Common myeloid progenitor, CD34-positive (primary cell): ENCODE results near the gene SRP19.

ENCODE experiments used
- CTCF ChIA-PET: fragments of 350-600 bp; sonication (Branson Sonifier 250); formaldehyde crosslinking; loops from one replicate; lab custom pipeline; 2021; ENCODE audit warnings: antibody characterized with exemption; lab: Charles Lee
- POLR2A ChIA-PET: fragments of 350-600 bp; sonication (Branson Sonifier 250); formaldehyde crosslinking; loops from one replicate; lab custom pipeline; 2021; ENCODE audit warnings: antibody characterized with exemption; lab: Charles Lee
- DNase-seq, 3 donors: peaks; one replicate each; pipeline versions ENCODE4 v3.0.0 to v3.0.0-alpha.2; 2013
- H3K27ac ChIP-seq, 2 experiments: 1 replicate in 1 of 2; 2 replicates in 1 of 2; pipeline ENCODE4 v1.7.0; 2013; ENCODE audit warnings: inconsistent platforms in 2 of 2, low read length in 2 of 2, mild to moderate bottlenecking in 2 of 2, low read depth in 1 of 2, moderate library complexity in 1 of 2; ENCODE audit not compliant: severe bottlenecking in 2 of 2, insufficient read depth in 1 of 2, poor library complexity in 1 of 2
- H3K27me3 ChIP-seq, 5 experiments: replicated peaks in 2 of 5; 1 replicate in 3 of 5; 2 replicates in 2 of 5; pipeline versions ENCODE4 v1.6.1 to v1.7.0; 2013; ENCODE audit warnings: low read length in 4 of 5, mild to moderate bottlenecking in 2 of 5, moderate library complexity in 2 of 5, inconsistent platforms in 1 of 5; ENCODE audit not compliant: insufficient read depth in 5 of 5, control insufficient read depth in 4 of 5
- H3K36me3 ChIP-seq, 4 experiments: 1 replicate in 2 of 4; 2 replicates in 2 of 4; pipeline versions ENCODE4 v1.6.1 to v1.7.0; 2013; ENCODE audit warnings: low read length in 3 of 4, control low read depth in 1 of 4, mild to moderate bottlenecking in 1 of 4; ENCODE audit not compliant: control insufficient read depth in 4 of 4, insufficient read depth in 4 of 4
- H3K4me1 ChIP-seq, 4 experiments: 1 replicate in 3 of 4; 2 replicates in 1 of 4; pipeline versions ENCODE4 v1.6.1 to v1.7.1; 2013; ENCODE audit warnings: low read length in 3 of 4, mild to moderate bottlenecking in 3 of 4, control low read depth in 1 of 4, inconsistent platforms in 1 of 4, moderate library complexity in 1 of 4; ENCODE audit not compliant: control insufficient read depth in 4 of 4, insufficient read depth in 4 of 4; ENCODE audit errors: control extremely low read depth in 1 of 4
- H3K4me3 ChIP-seq, 7 experiments: 1 replicate in 4 of 7; 2 replicates in 3 of 7; pipeline versions ENCODE4 v1.5.1 to v1.7.0; 2013; ENCODE audit warnings: mild to moderate bottlenecking in 7 of 7, low read length in 6 of 7, moderate library complexity in 6 of 7, inconsistent platforms in 2 of 7, low read depth in 2 of 7, control low read depth in 1 of 7; ENCODE audit not compliant: insufficient read depth in 4 of 7, control insufficient read depth in 1 of 7; ENCODE audit errors: extremely low read depth in 1 of 7
- H3K9me3 ChIP-seq, 5 experiments: 1 replicate in 4 of 5; 2 replicates in 1 of 5; pipeline versions ENCODE4 v1.6.1 to v1.7.1; 2013; ENCODE audit warnings: low read length in 4 of 5, mild to moderate bottlenecking in 2 of 5, inconsistent platforms in 1 of 5, low read depth in 1 of 5, moderate library complexity in 1 of 5; ENCODE audit not compliant: control insufficient read depth in 4 of 5, insufficient read depth in 2 of 5; ENCODE audit errors: control extremely low read depth in 1 of 5
- WGBS: methylation state at CpG from one replicate; pipeline ENCODE4 v1.1.5; 2013; ENCODE audit not compliant: insufficient coverage; 5-methylcytosine and 5-hydroxymethylcytosine counted together

Gene SRP19

GRCh38 chr5:112915831-112916230 is 54.7 kb downstream of the SRP19 start:
- ChIA-PET CTCF (interaction anchor here (1.3 kb wide), 1 partner anchor 12 kb away, joined by 3 read pairs; no protein-coding TSS in a partner anchor), POLR2A (interaction anchor here (0.6 kb wide), 1 partner anchor 25 kb away, joined by 3 read pairs; no protein-coding TSS in a partner anchor)
- Histone ChIP-seq H3K27ac (no peak overlapping the region), H3K4me1 (peaks cover 2 to 6% (median 3%) of the 10 kb centered on the region in 4 experiments), H3K27me3 (peaks cover 0 to 26% (median 0%) of the 10 kb centered on the region in 5 experiments), H3K36me3 (peaks cover 0 to 32% (median under 1%) of the 10 kb centered on the region in 4 experiments), H3K4me3 (no peak overlapping the region), H3K9me3 (no peaks in the 10 kb centered on the region)
- peak in 1 of 3 donors; percentile 33 for DNase-seq
- 75% methylated on average over 1 of the region's 1 CpG for WGBS

DNA sequence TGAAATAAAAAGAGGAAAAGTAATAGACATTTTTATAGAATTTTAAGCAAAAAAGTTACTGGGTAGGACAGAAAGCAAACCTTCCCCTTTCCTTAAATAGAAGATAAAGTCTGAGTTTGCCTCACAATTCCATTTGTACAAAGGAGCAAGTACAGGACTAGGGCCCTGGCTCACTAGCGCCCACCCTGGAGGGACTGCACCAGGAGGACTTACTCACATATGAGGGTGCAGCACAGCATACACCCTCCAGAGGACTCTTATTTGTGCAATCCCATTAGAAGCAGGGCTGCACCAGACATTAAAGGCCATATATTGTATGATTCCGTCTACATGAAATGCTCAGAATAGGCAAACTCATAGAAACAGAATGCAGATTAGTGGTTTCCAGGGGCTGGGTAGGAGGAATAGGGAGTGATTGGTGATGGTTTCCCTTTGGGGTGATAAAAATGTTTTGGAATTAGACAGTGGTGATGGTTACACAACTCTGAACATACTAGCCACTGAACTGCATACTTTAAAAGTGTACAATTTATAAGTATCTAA is 56.4 kb downstream of the SRP19 start:
- peaks cover 0 to 30% (median 0%) of the 10 kb centered on the region in 5 experiments for H3K27me3 ChIP-seq
- DNase-seq, result no peak
- H3K36me3 ChIP-seq, result peaks cover 0 to 28% (median under 1%) of the 10 kb centered on the region in 4 experiments
- WGBS, result 94% methylated on average over 2 of the region's 2 CpGs
- peaks cover 6 to 17% (median 12%) of the 10 kb centered on the region in 4 experiments for H3K4me1 ChIP-seq
- CTCF ChIA-PET, result no interaction called here
- POLR2A ChIA-PET, result no interaction called here
- H3K4me3 ChIP-seq, result no peak overlapping the region
- no peak overlapping the region for H3K27ac ChIP-seq
- no peaks in the 10 kb centered on the region for H3K9me3 ChIP-seq

DNA sequence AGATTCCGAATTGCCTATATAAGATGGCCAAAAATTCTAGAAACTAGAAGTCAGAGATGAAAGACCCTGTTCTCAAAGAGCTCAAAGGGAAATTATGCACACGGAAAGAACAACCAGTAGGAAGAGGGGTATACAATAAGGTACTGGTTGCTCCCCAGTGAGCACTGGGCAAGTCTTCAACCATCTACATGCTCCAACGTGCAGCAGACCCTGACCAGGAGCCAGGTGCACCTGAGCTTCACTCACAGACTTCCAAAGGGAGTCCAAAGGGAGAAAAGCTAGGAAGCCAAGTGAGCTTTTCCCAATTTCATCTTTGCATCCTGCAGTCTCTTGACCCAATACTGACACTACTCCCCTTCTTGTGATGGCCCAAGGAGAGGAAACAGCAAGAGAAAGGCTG is 57.0 kb downstream of the SRP19 start:
- ChIA-PET POLR2A (no interaction called here), CTCF (no interaction called here)
- no peak for DNase-seq
- peaks cover 0 to 35% (median 0%) of the 10 kb centered on the region in 5 experiments for H3K27me3 ChIP-seq
- H3K36me3 ChIP-seq, result peaks cover 0 to 28% (median under 1%) of the 10 kb centered on the region in 4 experiments
- H3K27ac ChIP-seq, result no peak overlapping the region
- whole genome bisulfite sequencing, result 100% methylated on average over 3 of the region's 3 CpGs
- no peaks in the 10 kb centered on the region for H3K9me3 ChIP-seq
- no peak overlapping the region for H3K4me3 ChIP-seq
- H3K4me1 ChIP-seq, result peaks cover 13 to 24% (median 18%) of the 10 kb centered on the region in 4 experiments

GRCh38 chr5:112918679-112919078 is 57.6 kb downstream of the SRP19 start:
- peaks cover 18 to 29% (median 24%) of the 10 kb centered on the region in 4 experiments for H3K4me1 ChIP-seq
- DNase-seq, result no peak
- POLR2A ChIA-PET, result no interaction called here
- peaks cover 0 to 28% (median under 1%) of the 10 kb centered on the region in 4 experiments for H3K36me3 ChIP-seq
- 100% methylated on average over 1 of the region's 1 CpG for WGBS
- no peak overlapping the region for H3K4me3 ChIP-seq
- peaks cover 0 to 40% (median 0%) of the 10 kb centered on the region in 5 experiments for H3K27me3 ChIP-seq
- CTCF ChIA-PET, result no interaction called here
- no peaks in the 10 kb centered on the region for H3K9me3 ChIP-seq
- no peak overlapping the region for H3K27ac ChIP-seq
